NCI-H2196 treated with DMSO at 0.1 percent for 48 hours (cell line): ENCODE measurements around the gene PJA1.

ENCODE experiments used
- DNase-seq: peaks from one replicate; lab custom pipeline; 2025; ENCODE audit not compliant: unreplicated experiment; lab: John Stamatoyannopoulos, UW

The PJA1 gene

GRCh38 chrX:69116077-69116476, 49.2 kb downstream of the PJA1 start:
- no peak for DNase-seq

- DNase-seq, result no peak
Measured at GRCh38 chrX:69113723-69114122, 51.5 kb downstream of the PJA1 start.
